Neural cell (in vitro differentiated cells): ENCODE results near the gene KRT3. TPM values are rescaled to one million over a fixed set of nuclear protein-coding genes. Genes with fewer than 3 reads are reported as not detected.

Experiments used
- H2AFZ ChIP-seq: fragments of 200-600, 300-800 bp; sonication (generic), shearing (Covaris generic); 2 replicates; pipeline ENCODE4 v1.6.0; 2014; ENCODE audit warnings: low read depth, mild to moderate bottlenecking, antibody characterized with exemption, low read length, moderate library complexity
- H3F3A ChIP-seq: fragments of 200-600 bp; shearing (Covaris generic); 2 replicates; pipeline ENCODE4 v1.6.1; 2016; ENCODE audit warnings: mild to moderate bottlenecking, moderate library complexity, mixed read lengths, antibody characterized with exemption, low read length; ENCODE audit not compliant: insufficient read depth, poor library complexity, severe bottlenecking
- H3K27ac ChIP-seq: fragments of 200-600, 300-800 bp; sonication (generic), shearing (Covaris generic); 2 replicates; pipeline ENCODE4 v1.5.1; 2014; ENCODE audit warnings: mild to moderate bottlenecking, low read length, moderate library complexity
- H3K27me3 ChIP-seq: fragments of 300-800, 200-600 bp; sonication (generic), shearing (Covaris generic); 2 replicates; pipeline ENCODE4 v1.6.0; 2014; ENCODE audit warnings: mild to moderate bottlenecking, low read depth, low read length, moderate library complexity; ENCODE audit not compliant: insufficient read depth
- H3K36me3 ChIP-seq: fragments of 300-800, 200-600 bp; sonication (generic), shearing (Covaris generic); 2 replicates; pipeline ENCODE4 v1.5.1; 2014; ENCODE audit warnings: mild to moderate bottlenecking, antibody characterized with exemption, low read length, moderate library complexity; ENCODE audit not compliant: insufficient read depth
- H3K4me2 ChIP-seq: fragments of 300-800, 200-600 bp; sonication (generic), shearing (Covaris generic); 2 replicates; pipeline ENCODE4 v1.6.0; 2014; ENCODE audit warnings: mild to moderate bottlenecking, low read length
- H3K4me3 ChIP-seq: fragments of 300-800, 200-600 bp; sonication (generic), shearing (Covaris generic); 2 replicates; pipeline ENCODE4 v1.5.1; 2014; ENCODE audit warnings: mild to moderate bottlenecking, low read length, moderate library complexity
- H3K79me2 ChIP-seq: fragments of 200-600 bp; shearing (Covaris generic); replicated peaks from 2 replicates; pipeline ENCODE4 v1.6.0; 2014; ENCODE audit warnings: mild to moderate bottlenecking, low read length, moderate library complexity; ENCODE audit not compliant: insufficient read depth
- H3K9ac ChIP-seq: fragments of 300-800, 200-600 bp; sonication (generic), shearing (Covaris generic); 2 replicates; pipeline ENCODE4 v1.6.1; 2016; ENCODE audit warnings: mild to moderate bottlenecking, low read length, mixed read lengths
- H3K9me2 ChIP-seq: fragments of 200-600 bp; shearing (Covaris generic); 2 replicates; pipeline ENCODE4 v1.6.1; 2016; ENCODE audit warnings: mild to moderate bottlenecking, low read length, mixed read lengths; ENCODE audit not compliant: insufficient read depth
- H3K9me3 ChIP-seq: fragments of 200-600, 300-800 bp; sonication (generic), shearing (Covaris generic); 2 replicates; pipeline ENCODE4 v1.6.1; 2016; ENCODE audit warnings: mild to moderate bottlenecking, mixed run types, low read length, moderate library complexity, mixed read lengths
- H4K20me1 ChIP-seq: fragments of 200-600 bp; shearing (Covaris generic); 2 replicates; pipeline ENCODE4 v1.6.1; 2016; ENCODE audit warnings: mild to moderate bottlenecking, mixed run types; ENCODE audit not compliant: insufficient read depth
- EP300 ChIP-seq: fragments of 450-650 bp; conservative IDR thresholded peaks from 2 replicates; pipeline ENCODE4 v1.6.1; 2014; ENCODE audit warnings: antibody characterized with exemption, mild to moderate bottlenecking, moderate library complexity; ENCODE audit not compliant: poor library complexity, severe bottlenecking
- EZH2 ChIP-seq: fragments of 200-600, 300-800 bp; shearing (Covaris generic), sonication (generic); IDR thresholded peaks from 2 replicates; pipeline ENCODE4 v1.6.1; 2014; ENCODE audit warnings: antibody characterized with exemption, low read length, borderline replicate concordance, mild to moderate bottlenecking; ENCODE audit not compliant: insufficient read depth, poor library complexity, severe bottlenecking
- MXI1 ChIP-seq: fragments of 450-650 bp; conservative IDR thresholded peaks from 2 replicates; pipeline ENCODE4 v1.6.1; 2014; ENCODE audit warnings: antibody characterized with exemption, mild to moderate bottlenecking; ENCODE audit not compliant: poor library complexity, severe bottlenecking
- POLR2AphosphoS5 ChIP-seq: IDR thresholded peaks from 2 replicates; pipeline ENCODE4 v1.6.1; 2012
- RAD21 ChIP-seq: fragments of 450-650 bp; conservative IDR thresholded peaks from 2 replicates; pipeline ENCODE4 v1.6.1; 2014; ENCODE audit warnings: antibody characterized with exemption, mild to moderate bottlenecking, moderate library complexity
- SMC3 ChIP-seq: fragments of 450-650 bp; conservative IDR thresholded peaks from 2 replicates; pipeline ENCODE4 v1.6.1; 2014; ENCODE audit warnings: antibody characterized with exemption, mild to moderate bottlenecking, moderate library complexity; ENCODE audit not compliant: poor library complexity
- TAF1 ChIP-seq: IDR thresholded peaks from 2 replicates; pipeline ENCODE4 v1.6.1; 2012; ENCODE audit warnings: low read depth
- polyA plus RNA-seq: library from polyadenylated mRNA; depleted of rRNA; stranded (reverse); fragments of >200 nt; gene quantifications from 2 replicates; pipeline ENCODE4 v1.2.3, GENCODE V29; 2014
- TF ChIP-seq, protein P1 (sequence below): IDR thresholded peaks from 2 replicates; pipeline ENCODE4 v1.6.1; 2012; ENCODE audit warnings: borderline replicate concordance
- TF ChIP-seq, protein P2 (sequence below): fragments of 450-650 bp; IDR thresholded peaks from 2 replicates; pipeline ENCODE4 v1.5.1; 2014; ENCODE audit warnings: antibody characterized with exemption, mild to moderate bottlenecking, moderate library complexity; ENCODE audit not compliant: poor library complexity, severe bottlenecking

Gene KRT3
- polyA plus RNA-seq, 1 donor from 2014 or later: not detected

DNA sequence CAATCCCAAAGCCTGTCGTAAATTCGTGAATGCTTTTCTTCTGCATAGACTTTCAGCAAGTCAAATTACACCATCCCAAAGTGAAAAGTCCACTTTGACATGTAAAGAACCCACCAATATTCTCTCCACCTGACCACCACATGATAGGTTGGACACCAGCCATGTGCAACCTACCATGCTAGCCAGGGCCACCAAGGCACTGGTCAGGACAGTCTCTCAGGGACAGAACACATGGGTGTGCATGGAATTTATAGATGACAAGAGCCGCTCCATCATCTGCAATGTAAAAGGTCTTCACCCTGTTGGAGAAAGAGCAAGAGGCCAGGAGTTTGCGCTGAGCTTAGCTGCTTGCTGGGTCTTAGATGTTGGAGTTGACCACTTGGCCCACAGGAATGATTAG, 13.4 kb downstream of the KRT3 start:
- no peaks in the 10 kb centered on the region for H3K9me2 ChIP-seq
- H3K9me3 ChIP-seq: no peaks in the 10 kb centered on the region
- H3K9ac ChIP-seq: no peak overlapping the region
- H3K36me3 ChIP-seq: no peaks in the 10 kb centered on the region
- H3K27me3 ChIP-seq: no peaks in the 10 kb centered on the region
- H3F3A ChIP-seq: no peaks in the 10 kb centered on the region
- no peak for TF ChIP-seq SMC3
- TF ChIP-seq TAF1: no peak
- TF ChIP-seq, protein P1, sequence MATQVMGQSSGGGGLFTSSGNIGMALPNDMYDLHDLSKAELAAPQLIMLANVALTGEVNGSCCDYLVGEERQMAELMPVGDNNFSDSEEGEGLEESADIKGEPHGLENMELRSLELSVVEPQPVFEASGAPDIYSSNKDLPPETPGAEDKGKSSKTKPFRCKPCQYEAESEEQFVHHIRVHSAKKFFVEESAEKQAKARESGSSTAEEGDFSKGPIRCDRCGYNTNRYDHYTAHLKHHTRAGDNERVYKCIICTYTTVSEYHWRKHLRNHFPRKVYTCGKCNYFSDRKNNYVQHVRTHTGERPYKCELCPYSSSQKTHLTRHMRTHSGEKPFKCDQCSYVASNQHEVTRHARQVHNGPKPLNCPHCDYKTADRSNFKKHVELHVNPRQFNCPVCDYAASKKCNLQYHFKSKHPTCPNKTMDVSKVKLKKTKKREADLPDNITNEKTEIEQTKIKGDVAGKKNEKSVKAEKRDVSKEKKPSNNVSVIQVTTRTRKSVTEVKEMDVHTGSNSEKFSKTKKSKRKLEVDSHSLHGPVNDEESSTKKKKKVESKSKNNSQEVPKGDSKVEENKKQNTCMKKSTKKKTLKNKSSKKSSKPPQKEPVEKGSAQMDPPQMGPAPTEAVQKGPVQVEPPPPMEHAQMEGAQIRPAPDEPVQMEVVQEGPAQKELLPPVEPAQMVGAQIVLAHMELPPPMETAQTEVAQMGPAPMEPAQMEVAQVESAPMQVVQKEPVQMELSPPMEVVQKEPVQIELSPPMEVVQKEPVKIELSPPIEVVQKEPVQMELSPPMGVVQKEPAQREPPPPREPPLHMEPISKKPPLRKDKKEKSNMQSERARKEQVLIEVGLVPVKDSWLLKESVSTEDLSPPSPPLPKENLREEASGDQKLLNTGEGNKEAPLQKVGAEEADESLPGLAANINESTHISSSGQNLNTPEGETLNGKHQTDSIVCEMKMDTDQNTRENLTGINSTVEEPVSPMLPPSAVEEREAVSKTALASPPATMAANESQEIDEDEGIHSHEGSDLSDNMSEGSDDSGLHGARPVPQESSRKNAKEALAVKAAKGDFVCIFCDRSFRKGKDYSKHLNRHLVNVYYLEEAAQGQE: no peak
- TF ChIP-seq EZH2: no peak
- no peak for TF ChIP-seq POLR2AphosphoS5
- TF ChIP-seq MXI1: no peak
- no peak for TF ChIP-seq RAD21
- TF ChIP-seq, protein P2, sequence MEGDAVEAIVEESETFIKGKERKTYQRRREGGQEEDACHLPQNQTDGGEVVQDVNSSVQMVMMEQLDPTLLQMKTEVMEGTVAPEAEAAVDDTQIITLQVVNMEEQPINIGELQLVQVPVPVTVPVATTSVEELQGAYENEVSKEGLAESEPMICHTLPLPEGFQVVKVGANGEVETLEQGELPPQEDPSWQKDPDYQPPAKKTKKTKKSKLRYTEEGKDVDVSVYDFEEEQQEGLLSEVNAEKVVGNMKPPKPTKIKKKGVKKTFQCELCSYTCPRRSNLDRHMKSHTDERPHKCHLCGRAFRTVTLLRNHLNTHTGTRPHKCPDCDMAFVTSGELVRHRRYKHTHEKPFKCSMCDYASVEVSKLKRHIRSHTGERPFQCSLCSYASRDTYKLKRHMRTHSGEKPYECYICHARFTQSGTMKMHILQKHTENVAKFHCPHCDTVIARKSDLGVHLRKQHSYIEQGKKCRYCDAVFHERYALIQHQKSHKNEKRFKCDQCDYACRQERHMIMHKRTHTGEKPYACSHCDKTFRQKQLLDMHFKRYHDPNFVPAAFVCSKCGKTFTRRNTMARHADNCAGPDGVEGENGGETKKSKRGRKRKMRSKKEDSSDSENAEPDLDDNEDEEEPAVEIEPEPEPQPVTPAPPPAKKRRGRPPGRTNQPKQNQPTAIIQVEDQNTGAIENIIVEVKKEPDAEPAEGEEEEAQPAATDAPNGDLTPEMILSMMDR: no peak
- TF ChIP-seq EP300: no peak
- no peak overlapping the region for H3K4me3 ChIP-seq
- H4K20me1 ChIP-seq: no peaks in the 10 kb centered on the region
- no peak overlapping the region for H3K4me2 ChIP-seq
- no peak overlapping the region for H2AFZ ChIP-seq
- no peak overlapping the region for H3K27ac ChIP-seq
- no peaks in the 10 kb centered on the region for H3K79me2 ChIP-seq

DNA sequence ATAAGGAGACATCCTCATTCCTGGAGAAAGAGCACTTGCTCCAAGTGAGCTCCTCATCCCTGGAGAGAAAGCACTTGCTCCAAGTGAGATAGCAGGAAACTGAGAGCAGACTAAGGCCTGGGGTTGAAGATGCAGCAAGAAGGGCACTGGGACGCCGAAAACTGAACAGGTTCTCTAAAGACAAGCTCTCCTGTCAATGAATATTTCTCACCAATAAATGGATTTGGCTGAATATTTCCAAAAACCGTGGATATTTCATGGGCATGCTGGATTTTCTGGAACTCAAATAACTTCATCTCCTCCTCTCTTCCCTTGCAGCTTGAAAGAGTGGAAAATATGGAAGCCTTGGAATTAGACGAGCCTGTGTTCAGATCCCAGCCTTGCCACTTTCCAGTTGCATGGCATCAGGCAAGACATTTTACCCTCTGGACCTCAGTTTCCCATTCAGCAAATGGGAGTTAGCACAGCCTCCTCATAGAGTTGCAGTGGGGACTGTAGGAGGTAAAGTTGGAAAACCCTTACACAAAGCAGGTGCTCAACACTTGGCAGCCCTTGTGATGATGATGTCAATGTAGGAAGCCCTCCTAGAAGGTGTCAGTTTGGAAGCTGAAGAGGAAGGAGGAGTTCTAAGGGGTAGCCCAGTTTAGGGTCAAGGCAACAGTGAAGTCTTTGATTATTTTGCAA, 14.4 kb downstream of the KRT3 start:
- no peaks in the 10 kb centered on the region for H3K79me2 ChIP-seq
- H3K27me3 ChIP-seq: no peaks in the 10 kb centered on the region
- no peaks in the 10 kb centered on the region for H3K9me2 ChIP-seq
- no peak overlapping the region for H3K9ac ChIP-seq
- H3K9me3 ChIP-seq: no peaks in the 10 kb centered on the region
- H3K4me3 ChIP-seq: no peak overlapping the region
- H4K20me1 ChIP-seq: no peaks in the 10 kb centered on the region
- no peak overlapping the region for H3K27ac ChIP-seq
- no peaks in the 10 kb centered on the region for H3K36me3 ChIP-seq
- no peak overlapping the region for H3K4me2 ChIP-seq
- TF ChIP-seq, protein P2: no peak
- TF ChIP-seq MXI1: no peak
- TF ChIP-seq EP300: no peak
- TF ChIP-seq POLR2AphosphoS5: no peak
- TF ChIP-seq RAD21: no peak
- no peaks in the 10 kb centered on the region for H3F3A ChIP-seq
- no peak overlapping the region for H2AFZ ChIP-seq
